ENCODE results near the gene AMN1. TPM values are rescaled to one million over a fixed set of nuclear protein-coding genes. Genes with fewer than 3 reads are reported as not detected.

Gene AMN1
- total RNA-seq, 1 experiment from 2014 or later, result 9.6 TPM

DNA sequence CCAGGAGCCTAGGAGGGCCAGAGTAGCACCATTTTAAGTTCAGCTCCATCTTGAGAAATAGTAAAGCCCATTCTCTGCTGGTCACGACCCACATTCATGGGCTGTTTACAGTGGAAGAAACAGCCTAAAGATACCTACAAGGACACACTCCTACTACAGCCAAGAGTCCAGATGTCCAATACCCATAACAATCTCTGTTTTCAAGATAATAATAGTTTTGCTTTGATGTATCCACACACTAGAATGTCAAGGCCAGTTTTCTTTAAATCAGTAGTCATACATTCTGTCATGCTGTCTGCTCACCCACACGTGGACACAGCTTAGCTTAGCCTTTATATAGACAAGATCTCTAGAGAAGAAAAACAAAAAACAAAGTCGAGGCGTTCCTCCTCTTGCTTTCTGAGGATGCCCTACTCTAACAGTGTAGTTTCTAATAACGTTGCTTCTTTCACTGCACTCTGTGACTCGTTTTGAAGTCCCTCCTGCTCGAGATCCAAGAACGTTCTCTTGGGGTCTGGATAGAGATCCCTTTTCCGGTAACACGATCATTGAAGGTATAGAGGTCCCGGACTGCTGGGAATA lies 87.2 kb downstream of the AMN1 start:
- no peaks in the 10 kb centered on the region for H3K79me2 ChIP-seq (ENCODE audit: insufficient read depth, low read length)
- no peaks in the 10 kb centered on the region for H3K27me3 Mint-ChIP-seq (ENCODE audit: low read depth)
- TF ChIP-seq, protein P1, sequence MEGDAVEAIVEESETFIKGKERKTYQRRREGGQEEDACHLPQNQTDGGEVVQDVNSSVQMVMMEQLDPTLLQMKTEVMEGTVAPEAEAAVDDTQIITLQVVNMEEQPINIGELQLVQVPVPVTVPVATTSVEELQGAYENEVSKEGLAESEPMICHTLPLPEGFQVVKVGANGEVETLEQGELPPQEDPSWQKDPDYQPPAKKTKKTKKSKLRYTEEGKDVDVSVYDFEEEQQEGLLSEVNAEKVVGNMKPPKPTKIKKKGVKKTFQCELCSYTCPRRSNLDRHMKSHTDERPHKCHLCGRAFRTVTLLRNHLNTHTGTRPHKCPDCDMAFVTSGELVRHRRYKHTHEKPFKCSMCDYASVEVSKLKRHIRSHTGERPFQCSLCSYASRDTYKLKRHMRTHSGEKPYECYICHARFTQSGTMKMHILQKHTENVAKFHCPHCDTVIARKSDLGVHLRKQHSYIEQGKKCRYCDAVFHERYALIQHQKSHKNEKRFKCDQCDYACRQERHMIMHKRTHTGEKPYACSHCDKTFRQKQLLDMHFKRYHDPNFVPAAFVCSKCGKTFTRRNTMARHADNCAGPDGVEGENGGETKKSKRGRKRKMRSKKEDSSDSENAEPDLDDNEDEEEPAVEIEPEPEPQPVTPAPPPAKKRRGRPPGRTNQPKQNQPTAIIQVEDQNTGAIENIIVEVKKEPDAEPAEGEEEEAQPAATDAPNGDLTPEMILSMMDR (conservative IDR thresholded peaks at IDR 0.05), result no peak
- H3K18ac ChIP-seq (ENCODE audit: insufficient read length, low read depth, low read length), result no peak overlapping the region
- no peaks in the 10 kb centered on the region for H3K23me2 ChIP-seq (ENCODE audit: insufficient read length, low read depth, low read length, poor library complexity, severe bottlenecking)
- H2BK5ac ChIP-seq (ENCODE audit: insufficient read length, low read length), result no peak overlapping the region
- no peak overlapping the region for H4K91ac ChIP-seq (ENCODE audit: insufficient read length, low read depth, low read length)
- H3K9me3 ChIP-seq (ENCODE audit: control insufficient read depth, low read depth, low read length), result no peaks in the 10 kb centered on the region
- WGBS (ENCODE audit: extremely low coverage, insufficient read length, low lambda C conversion rate), result no CpG with 5 or more reads among the region's 11 CpGs
- DNase-seq, result no peak
- no peak overlapping the region for H3K14ac ChIP-seq (ENCODE audit: insufficient read depth, low read length)
- no peak overlapping the region for H2AK5ac ChIP-seq (ENCODE audit: insufficient read length, low read length)
- no peaks in the 10 kb centered on the region for H3K27me3 ChIP-seq (ENCODE audit: insufficient read depth, low read length)
- no peaks in the 10 kb centered on the region for H4K20me1 ChIP-seq (ENCODE audit: control insufficient read depth, insufficient read depth, insufficient read length)
- H3K56ac ChIP-seq (ENCODE audit: insufficient read length, low read depth, low read length), result no peak overlapping the region
- H3T11ph ChIP-seq (ENCODE audit: low read length), result no peak overlapping the region
- no peaks in the 10 kb centered on the region for H3K79me1 ChIP-seq (ENCODE audit: insufficient read depth, low read depth, low read length, poor library complexity, severe bottlenecking)
- H3K4me3 Mint-ChIP-seq, result no peak overlapping the region
- H3K27ac ChIP-seq (ENCODE audit: insufficient read length, low read depth, low read length), result no peak overlapping the region
- no peak overlapping the region for H3K4ac ChIP-seq (ENCODE audit: low read depth, low read length)
- H3K27ac Mint-ChIP-seq, result no peak overlapping the region
- H2BK120ac ChIP-seq (ENCODE audit: low read depth, low read length, poor library complexity, severe bottlenecking), result no peak overlapping the region
- no peak overlapping the region for H4K8ac ChIP-seq (replicated peaks; ENCODE audit: insufficient read length, low read depth, low read length)
- no peaks in the 10 kb centered on the region for H3K36me3 Mint-ChIP-seq (ENCODE audit: insufficient read depth in 1 of 3, low read depth in 3 of 3)
- H2BK15ac ChIP-seq (ENCODE audit: low read depth, low read length), result no peak overlapping the region
- H3K4me1 ChIP-seq (ENCODE audit: insufficient read depth, low read length), result no peaks in the 10 kb centered on the region
- H3K4me1 Mint-ChIP-seq, result no peaks in the 10 kb centered on the region
- no peak overlapping the region for H3K4me2 ChIP-seq (ENCODE audit: insufficient read depth, insufficient read length, low read length)
- no peaks in the 10 kb centered on the region for H3K9me3 Mint-ChIP-seq
- H3K23ac ChIP-seq (ENCODE audit: insufficient read length, low read depth, low read length), result no peak overlapping the region
- no peak overlapping the region for H2BK20ac ChIP-seq (ENCODE audit: low read depth, low read length, poor library complexity, severe bottlenecking)
- H2BK12ac ChIP-seq (ENCODE audit: insufficient read length, low read depth, low read length), result no peak overlapping the region
- H4K5ac ChIP-seq (ENCODE audit: insufficient read length, low read depth, low read length), result no peak overlapping the region
- H3K9ac ChIP-seq (ENCODE audit: extremely low read depth, insufficient read length, low read length), result no peak overlapping the region
- no peak overlapping the region for H2AFZ ChIP-seq (ENCODE audit: low read length)

Data from H9 (cell line).